Keratinocyte (primary cell): ENCODE results near the gene LMBR1. TPM values are rescaled to one million over a fixed set of nuclear protein-coding genes. Genes with fewer than 3 reads are reported as not detected.

ENCODE experiments used
- DNase-seq: peaks from one replicate; pipeline ENCODE4 v3.0.0-alpha.2; 2011; ENCODE audit warnings: low read depth, missing footprints, low spot score
- FAIRE-seq: peaks from 2 replicates; lab custom pipeline; 2011; peaks lifted over from hg19 to GRCh38; lab: Jason Lieb, UNC
- H2AFZ ChIP-seq: 2 replicates; pipeline ENCODE4 v1.6.0; 2012; ENCODE audit warnings: low read length, control low read depth, inconsistent platforms; ENCODE audit not compliant: control insufficient read depth
- H3K27ac ChIP-seq: 2 replicates; pipeline ENCODE4 v1.5.1; 2011; ENCODE audit warnings: low read length; ENCODE audit not compliant: control insufficient read depth, insufficient read depth
- H3K27me3 ChIP-seq: 3 replicates; pipeline ENCODE4 v1.6.0; 2011; ENCODE audit warnings: low read length; ENCODE audit not compliant: control insufficient read depth, insufficient read depth; ENCODE audit errors: extremely low read depth
- H3K36me3 ChIP-seq, 2 experiments: 2 replicates in 1 of 2; 3 replicates in 1 of 2; pipeline ENCODE4 v1.5.1; 2011; ENCODE audit warnings: low read length in 2 of 2, mild to moderate bottlenecking in 1 of 2; ENCODE audit not compliant: control insufficient read depth in 2 of 2, insufficient read depth in 2 of 2; ENCODE audit errors: extremely low read depth in 1 of 2
- H3K4me1 ChIP-seq: 3 replicates; pipeline ENCODE4 v1.5.1; 2011; ENCODE audit warnings: low read length; ENCODE audit not compliant: control insufficient read depth, insufficient read depth; ENCODE audit errors: extremely low read depth
- H3K4me2 ChIP-seq: 3 replicates; pipeline ENCODE4 v1.6.0; 2011; ENCODE audit warnings: low read depth, low read length; ENCODE audit not compliant: control insufficient read depth, insufficient read depth; ENCODE audit errors: extremely low read depth
- H3K4me3 ChIP-seq, 3 experiments: fragments of 200-600 bp in 1 of 3; sonication (generic) in 1 of 3; 2 replicates in 2 of 3; 3 replicates in 1 of 3; pipeline ENCODE4 v1.5.1; 2011 to 2016; ENCODE audit warnings: low read length in 3 of 3, mild to moderate bottlenecking in 3 of 3, control low read depth in 2 of 3, inconsistent platforms in 1 of 3, low read depth in 1 of 3, mixed read lengths in 1 of 3, mixed run types in 1 of 3, moderate library complexity in 1 of 3; ENCODE audit not compliant: control insufficient read depth in 2 of 3, insufficient read depth in 2 of 3; ENCODE audit errors: extremely low read depth in 1 of 3
- H3K79me2 ChIP-seq: 2 replicates; pipeline ENCODE4 v1.6.0; 2012; ENCODE audit warnings: low read length; ENCODE audit not compliant: control insufficient read depth, insufficient read depth
- H3K9ac ChIP-seq: 3 replicates; pipeline ENCODE4 v1.6.0; 2011; ENCODE audit warnings: low read length; ENCODE audit not compliant: control insufficient read depth, insufficient read depth; ENCODE audit errors: extremely low read depth
- H3K9me1 ChIP-seq: 3 replicates; pipeline ENCODE4 v1.6.0; 2011; ENCODE audit warnings: low read length; ENCODE audit not compliant: control insufficient read depth, insufficient read depth; ENCODE audit errors: extremely low read depth
- H3K9me3 ChIP-seq: 2 replicates; pipeline ENCODE4 v1.5.1; 2012; ENCODE audit warnings: low read depth, low read length; ENCODE audit not compliant: control insufficient read depth
- H4K20me1 ChIP-seq: 3 replicates; pipeline ENCODE4 v1.6.0; 2011; ENCODE audit warnings: low read length; ENCODE audit not compliant: control insufficient read depth, insufficient read depth; ENCODE audit errors: extremely low read depth
- EZH2 ChIP-seq: IDR thresholded peaks from one replicate; pipeline ENCODE4 v1.6.1; 2012; ENCODE audit warnings: inconsistent platforms, mild to moderate bottlenecking, low read length, moderate library complexity
- dilution Hi-C: fragments of 300-500 bp; cut with MboI; formaldehyde crosslinking; loops from one replicate; pipeline ENCODE4 v1.7.0; 2020; ENCODE audit warnings: low sequenced_read_pairs; ENCODE audit not compliant: extremely low pct_ligation_motif_present
- polyA plus RNA-seq, 5 experiments: library from polyadenylated mRNA; depleted of rRNA in 3 of 5; stranded (reverse) in 3 of 5; stranded (forward) in 1 of 5; unstranded in 1 of 5; fragments of >200 nt; gene quantifications; 1 replicate in 1 of 5; 2 replicates in 3 of 5; 3 replicates in 1 of 5; pipeline versions ENCODE4 v1.2.1 to v1.2.3, GENCODE V29; 2011 to 2012; ENCODE audit warnings: missing spikeins in 2 of 5, low read depth in 1 of 5, low replicate concordance in 1 of 5
- TF ChIP-seq, protein P1 (sequence below), 3 experiments: IDR thresholded peaks in 1 of 3; conservative IDR thresholded peaks in 1 of 3; optimal IDR thresholded peaks in 1 of 3; 2 replicates in 2 of 3; 3 replicates in 1 of 3; pipeline versions ENCODE3 to v1.5.1; 2011; ENCODE audit warnings: low read length in 3 of 3, mild to moderate bottlenecking in 3 of 3, moderate library complexity in 2 of 3, control low read depth in 1 of 3, inconsistent platforms in 1 of 3; ENCODE audit not compliant: insufficient read depth in 2 of 3; ENCODE audit errors: extremely low read depth in 1 of 3

Gene LMBR1
- polyA plus RNA-seq, 1 donor (not counting 4 experiments of a cell fraction or from before 2014, with no cell fraction given) = 30.2 TPM

DNA sequence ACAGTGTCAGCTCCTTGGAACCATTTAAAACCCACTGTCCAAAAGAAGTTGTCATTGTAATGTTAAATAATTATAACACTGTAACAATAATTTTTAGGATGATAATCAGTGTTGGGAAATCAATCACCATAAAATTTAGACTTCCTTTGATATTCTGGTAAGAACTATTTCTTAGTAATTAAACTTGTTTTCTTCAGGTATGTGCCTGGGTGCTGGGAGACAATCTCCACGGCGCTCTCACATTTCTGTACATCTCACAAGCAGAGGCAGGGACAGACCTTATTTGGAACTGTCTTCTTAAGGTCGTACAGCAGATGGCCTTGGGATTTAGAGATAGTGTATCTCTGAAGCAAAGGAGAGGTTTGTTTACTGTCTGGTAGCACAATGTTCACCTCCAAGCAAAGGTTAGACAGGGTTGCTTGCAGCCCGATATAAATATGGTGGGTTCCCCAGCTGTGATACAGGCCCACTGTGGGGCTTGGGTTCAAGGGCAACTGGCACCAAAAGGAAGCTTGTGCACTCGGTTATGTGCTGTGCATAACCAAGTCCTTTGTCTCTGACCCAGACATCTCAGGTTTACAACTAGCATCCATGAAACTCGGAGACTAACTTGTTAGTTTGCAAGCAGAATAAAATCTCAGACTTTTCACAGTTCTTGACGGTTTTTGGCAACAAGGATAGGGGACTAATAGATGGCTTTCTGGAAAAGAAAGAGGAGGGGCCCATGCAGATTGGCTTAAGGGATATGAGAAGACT, 126.9 kb downstream of the LMBR1 start:
- TF ChIP-seq, protein P1, sequence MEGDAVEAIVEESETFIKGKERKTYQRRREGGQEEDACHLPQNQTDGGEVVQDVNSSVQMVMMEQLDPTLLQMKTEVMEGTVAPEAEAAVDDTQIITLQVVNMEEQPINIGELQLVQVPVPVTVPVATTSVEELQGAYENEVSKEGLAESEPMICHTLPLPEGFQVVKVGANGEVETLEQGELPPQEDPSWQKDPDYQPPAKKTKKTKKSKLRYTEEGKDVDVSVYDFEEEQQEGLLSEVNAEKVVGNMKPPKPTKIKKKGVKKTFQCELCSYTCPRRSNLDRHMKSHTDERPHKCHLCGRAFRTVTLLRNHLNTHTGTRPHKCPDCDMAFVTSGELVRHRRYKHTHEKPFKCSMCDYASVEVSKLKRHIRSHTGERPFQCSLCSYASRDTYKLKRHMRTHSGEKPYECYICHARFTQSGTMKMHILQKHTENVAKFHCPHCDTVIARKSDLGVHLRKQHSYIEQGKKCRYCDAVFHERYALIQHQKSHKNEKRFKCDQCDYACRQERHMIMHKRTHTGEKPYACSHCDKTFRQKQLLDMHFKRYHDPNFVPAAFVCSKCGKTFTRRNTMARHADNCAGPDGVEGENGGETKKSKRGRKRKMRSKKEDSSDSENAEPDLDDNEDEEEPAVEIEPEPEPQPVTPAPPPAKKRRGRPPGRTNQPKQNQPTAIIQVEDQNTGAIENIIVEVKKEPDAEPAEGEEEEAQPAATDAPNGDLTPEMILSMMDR (optimal IDR thresholded peaks at IDR 0.05 in 1 of 3, IDR thresholded peaks at IDR 0.05 in 1 of 3, conservative IDR thresholded peaks at IDR 0.05 in 1 of 3; ENCODE audit: extremely low read depth in 1 of 3, insufficient read depth in 2 of 3, low read length in 3 of 3) = no peak
- Histone ChIP-seq H3K4me2 (no peak overlapping the region), H3K79me2 (no peaks in the 10 kb centered on the region), H3K9ac (no peak overlapping the region), H4K20me1 (no peaks in the 10 kb centered on the region), H2AFZ (no peak overlapping the region), H3K36me3 (peaks cover 0 to under 1% of the 10 kb centered on the region in 2 experiments), H3K4me3 (no peak overlapping the region), H3K9me3 (no peaks in the 10 kb centered on the region), H3K9me1 (no peaks in the 10 kb centered on the region), H3K27me3 (no peaks in the 10 kb centered on the region), H3K27ac (no peak overlapping the region), H3K4me1 (peaks cover 3% of the 10 kb centered on the region)
- no peak for FAIRE-seq
- DNase-seq = no peak
- dilution Hi-C loops = no loop called here

DNA sequence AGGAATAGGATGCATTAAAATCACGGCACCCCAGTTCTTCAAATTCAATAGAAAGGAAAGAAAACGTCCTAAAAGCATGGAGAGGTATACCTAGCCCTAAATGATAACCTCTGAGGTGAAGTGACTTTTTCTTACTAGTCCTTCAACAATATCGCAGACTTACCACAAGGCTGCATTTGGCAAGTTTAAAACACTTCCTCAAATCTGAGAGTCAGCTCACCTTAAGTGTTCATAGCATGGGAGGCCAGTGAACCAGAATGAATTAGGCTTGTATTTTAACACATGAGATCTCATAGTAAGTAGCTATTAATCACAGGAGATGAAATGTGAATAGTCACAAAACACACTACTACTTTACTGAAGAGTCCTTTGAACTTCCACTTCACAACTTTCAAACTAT, 128.2 kb downstream of the LMBR1 start:
- dilution Hi-C loops = no loop called here
- H3K9me3 ChIP-seq = peaks cover 2% of the 10 kb centered on the region
- no peaks in the 10 kb centered on the region for H3K79me2 ChIP-seq
- H4K20me1 ChIP-seq = no peaks in the 10 kb centered on the region
- no peak overlapping the region for H3K9ac ChIP-seq
- no peak overlapping the region for H3K4me2 ChIP-seq
- no peak overlapping the region for H3K4me3 ChIP-seq
- H3K4me1 ChIP-seq = peaks cover 3% of the 10 kb centered on the region
- H3K9me1 ChIP-seq = no peaks in the 10 kb centered on the region
- H3K27me3 ChIP-seq = no peaks in the 10 kb centered on the region
- TF ChIP-seq, protein P1 (optimal IDR thresholded peaks at IDR 0.05 in 1 of 3, IDR thresholded peaks at IDR 0.05 in 1 of 3, conservative IDR thresholded peaks at IDR 0.05 in 1 of 3; ENCODE audit: extremely low read depth in 1 of 3, insufficient read depth in 2 of 3, low read length in 3 of 3) = no peak
- TF ChIP-seq EZH2 = no peak
- H2AFZ ChIP-seq = no peak overlapping the region
- peaks cover 0 to 5% of the 10 kb centered on the region in 2 experiments for H3K36me3 ChIP-seq
- FAIRE-seq = no peak
- no peak overlapping the region for H3K27ac ChIP-seq
- DNase-seq = no peak
